T-helper 1 cell treated with Interleukin-12 subunit alpha and Interleukin-12 subunit beta and Interleukin-4 antibody, amounts not matched to agents 30 μg/mL and 1 μg/mL, for 36 hours (primary cell): ENCODE measurements around the gene BRD9.
"Not testable (repeated sequence)": the region's sequence is repeated elsewhere in the genome, so short reads cannot be mapped to it uniquely, and the experiment has no call there.

Source experiments
- H3K27ac Mint-ChIP-seq: one replicate; pipeline ENCODE4 v1.8.0; 2021; ENCODE audit warnings: mild to moderate bottlenecking, mixed read lengths
- H3K27me3 Mint-ChIP-seq: one replicate; pipeline ENCODE4 v1.8.0; 2021; ENCODE audit warnings: low read depth, mixed read lengths
- H3K36me3 Mint-ChIP-seq: one replicate; pipeline ENCODE4 v1.8.0; 2021; ENCODE audit warnings: low read depth, mixed read lengths
- H3K4me1 Mint-ChIP-seq: one replicate; pipeline ENCODE4 v1.8.0; 2021; ENCODE audit warnings: low read depth, mixed read lengths
- H3K4me3 Mint-ChIP-seq: one replicate; pipeline ENCODE4 v1.8.0; 2021; ENCODE audit warnings: mild to moderate bottlenecking, moderate library complexity, mixed read lengths
- H3K9me3 Mint-ChIP-seq: one replicate; pipeline ENCODE4 v1.8.0; 2021; ENCODE audit warnings: mixed read lengths

Gene BRD9

DNA sequence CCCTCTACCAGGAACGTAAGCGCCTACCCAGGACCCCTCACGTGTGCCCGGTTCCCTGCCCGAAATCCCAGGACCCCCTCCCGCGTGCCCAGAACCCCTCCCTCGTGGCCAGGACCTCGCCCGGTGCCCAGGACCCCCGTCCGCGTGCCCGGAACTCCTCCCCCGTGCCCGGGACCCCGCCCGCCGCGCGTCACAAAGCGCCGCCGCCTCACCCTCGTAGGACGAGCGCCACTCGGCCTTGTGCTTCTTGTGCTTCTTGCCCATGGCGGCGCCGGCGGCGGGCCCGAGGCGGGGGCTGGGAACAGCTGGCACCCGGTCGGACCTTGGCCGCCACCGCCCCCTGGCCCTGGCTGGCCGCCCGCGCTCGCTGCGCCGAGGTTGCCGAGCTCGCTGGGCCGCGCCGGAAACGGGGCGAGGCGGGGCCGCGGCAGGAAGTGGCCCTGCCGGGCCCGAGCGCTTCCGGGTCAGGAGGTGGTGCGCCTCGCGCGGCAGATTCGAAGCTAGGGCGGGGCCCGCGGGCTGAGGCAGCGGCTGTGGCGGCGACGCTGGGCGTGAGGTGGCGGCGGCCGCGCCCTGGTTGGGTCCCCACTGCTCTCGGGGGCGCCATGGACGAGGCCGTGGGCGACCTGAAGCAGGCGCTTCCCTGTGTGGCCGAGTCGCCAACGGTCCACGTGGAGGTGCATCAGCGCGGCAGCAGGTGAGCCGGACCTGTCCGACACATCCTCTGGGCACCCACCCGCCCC lies at the start of gene BRD9, which contains the start of gene TRIP13:
TSS of gene BRD9 (minus strand) at position 408 of the 743 bp plus-strand sequence. CDS start at position 264, 144 bp downstream.
TSS of gene TRIP13 (plus strand) at position 491 of the 743 bp plus-strand sequence. CDS start at position 606, 115 bp downstream.
- peak within 1 kb of the TSS; percentile 89 for H3K4me3 Mint-ChIP-seq
- H3K27me3 Mint-ChIP-seq: no peaks in the 10 kb centered on the region
- peak within 1 kb of the TSS; percentile 90 for H3K27ac Mint-ChIP-seq
- H3K9me3 Mint-ChIP-seq: no peaks in the 10 kb centered on the region
- H3K36me3 Mint-ChIP-seq: peaks cover 22% of the 10 kb centered on the region
- peaks cover 18% of the 10 kb centered on the region for H3K4me1 Mint-ChIP-seq

DNA sequence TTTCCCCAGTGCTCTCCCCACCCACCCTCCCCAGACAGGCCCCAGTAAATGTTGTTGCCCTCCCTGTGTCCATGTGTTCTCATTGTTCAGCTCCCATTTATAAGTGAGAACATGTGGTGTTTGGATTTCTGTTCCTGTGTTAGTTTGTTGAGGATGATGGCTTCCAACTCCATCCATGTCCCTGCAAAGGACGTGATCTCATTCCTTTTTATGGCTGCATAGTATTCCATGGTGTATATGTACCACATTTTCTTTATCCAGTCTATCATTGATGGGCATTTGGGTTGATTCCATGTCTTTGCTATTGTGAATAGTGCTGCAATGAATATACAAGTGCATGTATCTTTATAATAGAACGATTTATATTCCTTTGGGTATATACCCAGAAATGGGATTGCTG lies 48.1 kb upstream of the BRD9 start:
- H3K4me3 Mint-ChIP-seq, H3K9me3 Mint-ChIP-seq, H3K27ac Mint-ChIP-seq, H3K4me1 Mint-ChIP-seq, H3K36me3 Mint-ChIP-seq: not testable (repeated sequence)
- H3K27me3 Mint-ChIP-seq: peaks cover 42% of the 10 kb centered on the region

DNA sequence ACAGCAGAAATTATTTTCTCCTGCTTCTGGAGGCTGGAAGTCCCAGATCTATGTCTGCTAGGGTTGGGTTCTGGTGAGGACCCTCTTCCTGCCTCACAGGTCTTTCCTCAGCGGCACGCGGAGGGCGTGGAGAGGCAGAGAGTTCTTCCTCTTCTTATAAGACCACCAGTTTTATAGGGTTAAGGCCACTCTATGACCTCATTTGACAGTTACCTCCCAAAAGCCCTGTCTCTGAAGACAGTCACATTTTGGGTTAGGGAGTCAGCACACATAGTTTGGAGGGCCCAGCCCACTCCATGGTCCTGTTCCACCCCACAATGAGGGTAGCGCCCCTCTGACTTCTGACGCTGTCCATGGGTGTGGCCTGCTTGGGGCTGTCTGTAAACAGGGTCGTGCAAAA lies 46.8 kb upstream of the BRD9 start:
- Mint-ChIP-seq H3K36me3 (no peaks in the 10 kb centered on the region), H3K27ac (no peak overlapping the region), H3K4me1 (peaks cover 6% of the 10 kb centered on the region), H3K4me3 (no peak overlapping the region), H3K9me3 (no peaks in the 10 kb centered on the region), H3K27me3 (peaks cover 30% of the 10 kb centered on the region)

DNA sequence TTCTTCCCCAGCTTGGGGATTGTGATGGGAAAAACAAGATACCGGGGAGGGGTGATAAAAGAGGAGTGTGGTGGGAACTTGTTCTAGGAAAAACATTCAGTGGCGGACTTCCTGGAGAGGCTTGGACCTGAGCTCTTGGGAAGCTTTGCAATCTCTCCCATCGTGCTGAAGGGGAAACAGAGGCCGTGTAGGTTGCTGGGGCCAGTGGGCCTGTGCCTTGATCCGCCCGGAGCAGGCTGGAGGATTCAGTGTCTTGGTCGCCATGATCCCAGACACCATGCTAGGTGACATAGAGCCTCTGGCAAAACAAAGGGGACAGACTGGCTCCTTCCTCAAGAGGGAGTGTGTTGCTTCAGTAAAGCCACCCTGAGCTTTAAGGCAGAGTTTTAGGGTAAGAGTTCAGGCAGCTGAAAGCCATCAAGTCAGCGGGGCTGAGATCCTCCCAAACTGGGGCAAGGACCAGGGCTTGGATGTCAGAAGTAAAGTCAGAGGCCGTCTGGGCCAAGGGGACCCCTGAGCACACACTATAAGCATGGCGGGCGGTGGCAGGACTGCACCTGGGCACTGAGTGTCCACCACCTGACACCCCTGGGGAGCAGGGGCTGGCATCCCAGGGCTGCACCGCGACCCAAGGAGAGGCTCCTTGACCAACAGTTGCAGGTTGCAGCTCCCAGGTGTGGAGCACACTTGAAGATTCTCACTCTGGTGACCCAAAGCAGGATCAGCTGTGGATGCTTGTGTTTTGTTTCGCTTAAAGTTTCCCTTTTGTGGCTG lies 44.7 kb upstream of the BRD9 start:
- Mint-ChIP-seq H3K4me1 (peaks cover 6% of the 10 kb centered on the region), H3K4me3 (no peak overlapping the region), H3K27ac (no peak overlapping the region), H3K36me3 (no peaks in the 10 kb centered on the region), H3K27me3 (peaks cover 13% of the 10 kb centered on the region), H3K9me3 (no peaks in the 10 kb centered on the region)

DNA sequence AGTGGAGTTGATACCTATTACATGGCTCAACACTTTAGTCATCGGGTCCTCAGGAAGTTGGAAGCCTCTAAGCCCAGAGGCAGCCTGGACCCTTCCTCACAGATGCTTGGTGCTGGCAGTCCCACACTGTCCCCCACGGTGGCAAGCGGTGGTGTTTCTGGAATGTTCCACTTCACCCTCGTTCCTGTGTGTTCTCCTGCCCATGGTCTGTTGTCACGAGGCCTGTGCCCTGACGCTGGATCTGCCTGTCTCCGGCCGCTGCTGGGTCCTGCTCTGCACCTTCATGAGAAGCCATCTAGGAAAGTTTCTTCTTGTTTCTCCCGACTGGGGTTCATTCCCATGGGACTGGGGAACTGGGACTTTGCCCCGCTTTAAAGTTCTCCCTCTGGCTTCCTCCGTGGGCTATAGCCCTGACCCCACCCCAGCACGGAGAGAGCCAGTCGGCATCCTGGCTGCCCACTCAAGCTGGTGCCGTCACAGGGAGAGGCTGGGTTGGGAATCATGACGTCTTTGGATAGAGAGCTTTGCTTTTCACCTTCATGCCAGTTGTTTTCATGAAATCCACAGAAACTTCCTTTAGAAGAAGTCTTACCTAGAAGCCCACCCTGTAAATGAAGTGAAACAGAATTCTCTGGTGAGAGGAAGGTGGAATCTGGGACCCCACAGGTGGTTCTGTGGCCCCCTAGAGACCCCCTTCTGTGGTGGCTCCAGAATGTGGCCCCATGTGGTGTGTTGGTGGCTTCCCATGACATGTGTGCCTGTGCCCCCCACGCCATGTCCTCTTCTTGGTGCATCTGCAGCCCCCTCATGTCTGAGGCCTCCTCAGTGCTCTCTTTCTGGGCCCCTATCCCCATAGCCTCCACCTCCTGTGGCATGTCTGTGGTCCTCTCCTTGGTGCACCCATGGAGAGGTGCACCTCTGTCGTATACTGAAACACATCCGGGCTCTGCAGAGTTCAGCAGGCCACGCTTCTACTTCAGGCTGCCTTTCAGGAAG lies 43.8 kb upstream of the BRD9 start:
- Mint-ChIP-seq H3K27me3 (peaks cover 7% of the 10 kb centered on the region), H3K27ac (no peak overlapping the region), H3K4me3 (no peak overlapping the region), H3K36me3 (no peaks in the 10 kb centered on the region), H3K4me1 (peaks cover 6% of the 10 kb centered on the region), H3K9me3 (no peaks in the 10 kb centered on the region)

DNA sequence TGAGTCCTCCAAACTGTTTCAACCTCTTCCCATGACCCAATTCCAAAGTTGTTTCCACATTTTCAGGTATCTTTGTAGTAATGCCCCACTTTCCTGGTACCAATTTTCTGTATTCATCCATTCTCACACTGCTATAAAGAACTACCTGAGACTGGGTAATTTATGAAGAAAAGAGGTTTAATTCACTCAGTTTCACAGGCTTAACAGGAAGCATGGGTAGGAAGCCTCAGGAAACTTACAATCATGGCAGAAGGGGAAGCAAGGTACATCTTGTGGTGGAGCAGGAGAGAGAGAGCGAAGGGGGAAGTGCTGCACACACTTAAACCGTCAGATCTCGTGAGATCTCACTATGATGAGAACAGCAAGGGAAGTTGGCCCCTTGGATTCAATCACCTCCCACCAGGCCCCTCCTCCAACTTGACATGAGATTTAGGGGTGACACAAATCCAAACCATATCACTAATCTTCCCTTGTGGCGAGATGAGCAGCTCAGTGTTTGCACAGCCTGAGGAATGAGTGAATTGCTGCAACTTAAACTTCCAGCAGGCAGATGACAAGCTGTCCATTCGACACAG lies 43.0 kb upstream of the BRD9 start:
- Mint-ChIP-seq H3K27ac (no peak overlapping the region), H3K27me3 (peaks cover under 1% of the 10 kb centered on the region), H3K36me3 (no peaks in the 10 kb centered on the region), H3K4me3 (no peak overlapping the region), H3K4me1 (peaks cover 6% of the 10 kb centered on the region), H3K9me3 (no peaks in the 10 kb centered on the region)

DNA sequence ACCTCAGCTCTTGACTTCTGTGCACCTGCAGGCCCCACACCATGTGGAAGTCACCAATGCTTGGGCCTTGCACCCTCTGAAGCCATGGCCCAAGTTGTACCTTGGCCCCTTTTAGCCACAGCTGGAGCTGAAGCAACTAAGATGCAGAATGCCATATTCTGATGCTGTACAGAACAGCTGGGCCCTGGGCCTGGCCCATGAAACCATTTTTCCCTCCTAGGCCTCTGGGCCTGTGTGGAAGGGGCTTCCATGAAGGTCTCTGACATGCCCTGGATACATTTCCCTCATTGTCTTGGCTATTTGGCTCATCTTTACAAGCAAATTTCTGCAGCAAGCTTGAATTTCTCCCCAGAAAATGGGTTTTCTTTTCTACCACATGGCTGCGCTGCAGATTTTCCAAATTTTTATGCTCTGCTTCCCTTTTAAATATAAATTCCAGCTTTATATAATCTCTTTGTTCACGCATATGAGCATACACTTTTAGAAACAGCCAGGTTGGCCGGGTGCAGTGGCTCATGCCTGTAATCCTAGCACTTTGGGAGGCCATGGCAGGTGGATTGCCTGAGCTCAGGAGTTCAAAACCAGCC lies 41.9 kb upstream of the BRD9 start:
- H3K9me3 Mint-ChIP-seq, H3K4me1 Mint-ChIP-seq, H3K27me3 Mint-ChIP-seq, H3K27ac Mint-ChIP-seq, H3K36me3 Mint-ChIP-seq, H3K4me3 Mint-ChIP-seq: not testable (repeated sequence)

DNA sequence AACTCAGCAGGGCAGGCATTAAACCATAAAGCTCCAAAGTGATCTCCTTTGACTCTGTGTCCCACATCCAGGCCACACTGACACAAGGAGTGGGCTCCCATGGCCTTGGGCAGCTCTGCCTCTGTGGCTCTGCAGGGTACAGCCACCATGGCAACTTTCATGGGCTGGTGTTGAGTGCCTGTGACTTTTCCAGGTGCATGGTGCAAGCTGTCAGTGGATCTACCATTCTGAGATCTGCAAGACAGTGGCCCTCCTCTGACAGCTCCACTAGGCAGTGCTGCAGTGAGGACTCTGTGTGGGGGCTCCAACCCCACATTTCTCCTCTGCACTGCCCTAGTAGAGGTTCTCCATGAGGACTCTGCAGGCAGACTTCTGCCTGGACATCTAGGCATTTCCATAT lies 41.4 kb upstream of the BRD9 start:
- H3K27ac Mint-ChIP-seq, H3K4me3 Mint-ChIP-seq, H3K9me3 Mint-ChIP-seq, H3K27me3 Mint-ChIP-seq, H3K36me3 Mint-ChIP-seq, H3K4me1 Mint-ChIP-seq: not testable (repeated sequence)

DNA sequence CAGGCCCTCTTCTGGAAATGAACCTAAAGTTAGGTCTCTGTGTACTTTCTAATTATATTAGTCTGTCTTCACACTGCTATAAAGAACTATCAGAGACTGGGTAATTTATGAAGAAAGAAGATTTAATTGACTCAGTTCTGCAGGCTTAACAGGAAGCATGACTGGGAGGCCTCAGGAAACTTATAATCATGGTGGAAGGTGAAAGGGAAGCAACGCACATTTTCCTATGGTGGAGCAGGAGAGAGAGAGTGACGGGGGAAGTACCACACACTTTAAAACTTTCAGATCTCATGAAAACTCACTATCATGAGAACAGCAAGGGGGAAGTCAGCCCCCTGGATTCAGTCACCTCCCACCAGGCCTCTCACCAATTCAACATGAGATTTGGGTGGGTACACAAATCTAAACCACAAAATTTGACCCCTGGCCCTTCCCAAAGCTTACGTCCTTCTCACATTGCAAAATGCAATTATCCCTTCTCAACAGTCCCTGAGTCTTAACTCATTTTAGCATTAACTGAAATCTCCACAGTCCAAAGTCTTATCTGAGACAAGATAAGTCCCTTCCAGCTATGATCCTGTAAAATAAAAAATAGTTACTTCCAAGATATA lies 40.8 kb upstream of the BRD9 start:
- Mint-ChIP-seq H3K9me3 (no peaks in the 10 kb centered on the region), H3K27ac (no peak overlapping the region), H3K4me3 (no peak overlapping the region), H3K36me3 (no peaks in the 10 kb centered on the region), H3K4me1 (peaks cover 6% of the 10 kb centered on the region), H3K27me3 (no peaks in the 10 kb centered on the region)

DNA sequence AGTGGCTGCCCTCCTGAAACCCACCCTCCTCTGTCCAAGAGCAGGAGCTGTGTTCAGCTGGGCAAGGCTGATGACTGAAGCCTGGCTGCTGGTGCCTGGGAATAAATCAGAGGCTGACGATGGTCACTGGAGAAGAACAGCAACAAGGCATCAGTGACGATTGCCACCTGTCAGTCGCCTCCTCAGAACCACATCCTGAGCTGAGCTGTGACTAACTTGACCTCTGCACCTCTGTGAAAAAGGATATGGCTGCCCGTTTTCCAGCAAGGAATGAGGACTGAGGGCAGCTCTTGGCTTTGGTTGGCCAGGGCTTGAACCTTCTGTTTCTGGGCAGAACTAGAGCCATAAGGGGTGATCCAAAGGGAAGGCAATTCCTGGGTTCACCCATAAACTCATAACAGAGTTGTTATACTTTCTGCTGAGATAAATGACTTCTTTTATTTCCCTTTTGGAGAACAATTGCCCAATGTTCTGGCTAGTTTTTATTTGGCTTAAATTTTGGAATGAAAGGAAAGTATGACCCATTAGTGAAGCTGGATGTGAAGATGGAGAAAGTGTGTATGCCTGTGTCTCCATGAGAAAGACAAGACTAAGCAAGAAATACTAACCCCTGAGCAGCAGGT lies 40.1 kb upstream of the BRD9 start:
- Mint-ChIP-seq H3K4me3 (no peak overlapping the region), H3K36me3 (no peaks in the 10 kb centered on the region), H3K9me3 (no peaks in the 10 kb centered on the region), H3K27ac (no peak overlapping the region), H3K27me3 (peaks cover 5% of the 10 kb centered on the region), H3K4me1 (peaks cover 6% of the 10 kb centered on the region)

DNA sequence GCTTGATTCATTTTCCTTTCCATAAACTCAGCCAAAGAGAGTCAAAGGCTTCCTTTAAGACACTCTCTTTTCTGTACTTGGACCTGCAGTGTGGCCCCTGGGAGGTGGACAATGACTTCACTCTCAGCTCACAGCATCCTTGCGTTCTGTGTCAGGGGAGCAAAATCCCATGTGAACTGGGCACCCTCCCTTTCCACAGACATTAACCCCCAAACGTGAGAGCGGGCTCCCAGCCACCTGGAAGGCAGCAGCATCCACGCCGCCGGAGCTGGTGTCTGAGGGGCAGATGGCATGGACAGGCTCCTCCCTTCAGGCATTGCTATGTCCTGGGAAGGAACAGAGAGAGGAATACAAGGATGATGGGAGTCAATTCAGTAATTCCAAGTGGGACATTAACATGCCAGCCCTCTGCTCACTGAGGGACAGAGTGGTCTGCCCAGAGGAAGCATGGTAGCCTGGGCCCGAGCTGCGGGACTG lies 39.6 kb upstream of the BRD9 start:
- no peak overlapping the region for H3K27ac Mint-ChIP-seq
- peaks cover 10% of the 10 kb centered on the region for H3K27me3 Mint-ChIP-seq
- H3K4me3 Mint-ChIP-seq: no peak overlapping the region
- peaks cover 6% of the 10 kb centered on the region for H3K4me1 Mint-ChIP-seq
- H3K9me3 Mint-ChIP-seq: no peaks in the 10 kb centered on the region
- no peaks in the 10 kb centered on the region for H3K36me3 Mint-ChIP-seq

DNA sequence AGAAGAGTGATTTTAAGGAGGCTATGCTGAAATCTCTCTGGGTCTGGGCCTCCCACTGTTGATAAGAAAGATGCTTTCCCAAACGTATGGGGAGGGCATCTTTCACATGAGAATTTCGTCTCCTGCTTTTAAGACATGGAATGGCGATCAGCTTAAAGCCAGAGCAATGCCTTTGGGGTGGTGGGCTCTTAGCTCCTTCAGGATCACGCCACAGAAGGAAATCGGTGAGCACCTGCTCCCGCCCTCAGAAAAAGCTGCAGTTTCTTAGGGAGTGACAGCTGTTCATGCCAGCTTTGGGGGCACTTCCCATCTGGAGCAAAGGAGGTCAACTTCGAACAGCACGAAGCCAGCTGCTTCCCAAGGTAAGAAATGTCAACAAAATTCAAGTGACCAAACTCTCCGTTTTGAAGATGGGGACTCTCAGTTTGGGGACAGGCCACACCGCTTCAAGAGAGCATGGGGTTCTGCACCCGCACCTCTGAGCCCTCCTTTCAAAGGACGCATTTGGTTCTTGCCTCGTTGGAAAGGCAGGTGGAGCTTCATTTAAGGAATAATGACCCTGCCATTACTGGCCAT lies 39.1 kb upstream of the BRD9 start:
- Mint-ChIP-seq H3K4me1 (peaks cover 6% of the 10 kb centered on the region), H3K27me3 (peaks cover 11% of the 10 kb centered on the region), H3K27ac (no peak overlapping the region), H3K36me3 (no peaks in the 10 kb centered on the region), H3K9me3 (no peaks in the 10 kb centered on the region), H3K4me3 (no peak overlapping the region)

DNA sequence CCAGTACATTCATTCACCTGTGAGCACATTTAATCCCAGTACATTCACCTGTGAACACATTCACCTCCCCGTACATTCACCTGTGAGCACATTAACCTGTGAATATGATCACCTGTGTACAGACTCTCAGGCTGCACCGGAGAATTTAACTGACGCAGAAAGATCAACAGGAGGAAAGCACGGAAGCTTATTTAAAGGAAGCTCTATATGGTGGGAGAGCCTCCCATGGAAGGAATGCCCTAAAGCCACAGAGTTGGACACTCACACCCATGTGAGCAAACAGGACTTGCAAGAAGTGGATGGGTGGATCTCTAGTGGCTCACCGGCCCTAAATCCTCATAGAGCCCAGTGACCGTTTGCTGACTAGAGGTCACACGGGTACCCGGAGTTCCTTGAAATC lies 38.3 kb upstream of the BRD9 start:
- no peaks in the 10 kb centered on the region for H3K9me3 Mint-ChIP-seq
- H3K36me3 Mint-ChIP-seq: peaks cover 3% of the 10 kb centered on the region
- peaks cover 7% of the 10 kb centered on the region for H3K4me1 Mint-ChIP-seq
- H3K27me3 Mint-ChIP-seq: peaks cover 19% of the 10 kb centered on the region
- H3K4me3 Mint-ChIP-seq: no peak overlapping the region
- H3K27ac Mint-ChIP-seq: no peak overlapping the region
